ENCODE data around the gene SRBD1. TPM values are rescaled to one million over a fixed set of nuclear protein-coding genes. Genes with fewer than 3 reads are reported as not detected.

Gene SRBD1
- total and polyA plus RNA-seq, 2 experiments from 2014 or later: 27.4 to 46.3 TPM

DNA sequence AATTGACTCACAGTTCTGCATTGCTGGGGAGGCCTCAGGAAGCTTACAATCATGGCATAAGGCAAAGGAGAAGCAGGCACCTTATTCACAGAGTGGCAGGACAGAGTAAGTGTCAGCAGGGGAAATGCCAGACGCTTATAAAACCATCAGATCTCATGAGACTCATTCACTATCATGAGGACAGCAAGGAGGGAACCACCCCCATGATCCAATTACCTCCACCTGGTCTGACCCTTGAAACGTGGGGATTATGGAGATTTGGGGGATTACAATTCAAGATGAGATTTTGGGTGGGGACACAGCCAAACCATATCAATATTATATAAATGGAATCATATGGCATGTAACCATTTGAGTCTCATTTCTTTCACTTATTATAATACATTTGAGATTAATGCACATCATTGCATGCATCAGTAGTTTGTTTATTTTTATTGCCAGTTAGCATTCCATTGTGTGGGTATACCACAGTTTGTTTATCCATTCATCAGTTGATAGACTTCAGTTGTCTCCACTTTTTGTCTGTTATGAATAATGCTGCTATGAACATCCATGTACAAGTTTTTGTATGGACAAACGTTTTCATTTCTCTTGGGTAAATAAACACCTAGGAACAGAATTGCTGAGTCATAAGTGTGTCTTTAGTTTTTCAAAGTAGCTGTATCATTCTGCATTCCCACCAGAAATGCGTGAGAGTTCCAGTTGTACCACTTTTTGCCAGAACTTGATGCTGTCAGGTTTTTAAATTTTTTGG, 5.8 kb upstream of the SRBD1 start:
- Histone ChIP-seq H3K4me3 (no peak overlapping the region), H3K4me2 (no peak overlapping the region), H4K20me1 (replicated peaks; ENCODE audit: insufficient read depth) (no peaks in the 10 kb centered on the region), H3K27me3 (ENCODE audit: insufficient read depth) (no peaks in the 10 kb centered on the region), H3K27ac (ENCODE audit: low read depth) (no peak overlapping the region), H3K9me2 (ENCODE audit: insufficient read depth) (no peaks in the 10 kb centered on the region), H3F3A (replicated peaks; ENCODE audit: low read depth) (no peaks in the 10 kb centered on the region), H3K4me1 (ENCODE audit: insufficient read depth) (no peaks in the 10 kb centered on the region), H3K79me2 (replicated peaks; ENCODE audit: insufficient read depth) (no peaks in the 10 kb centered on the region), H3K36me3 (ENCODE audit: insufficient read depth) (no peaks in the 10 kb centered on the region), H2AFZ (no peak overlapping the region)
- Mint-ChIP-seq H3K4me3 (no peak overlapping the region), H3K27me3 (ENCODE audit: insufficient read depth, low read depth, poor library complexity) (peaks cover 6% of the 10 kb centered on the region), H3K27ac (no peak overlapping the region), H3K4me1 (peaks cover 16% of the 10 kb centered on the region), H3K9me3 (no peaks in the 10 kb centered on the region), H3K36me3 (ENCODE audit: low read depth) (no peaks in the 10 kb centered on the region)
- TF ChIP-seq ZNF462 (CRISPR knock-in tag; IDR thresholded peaks at IDR 0.05): no peak
- TF ChIP-seq CREB1 (CRISPR knock-in tag; IDR thresholded peaks at IDR 0.05; ENCODE audit: low read depth): no peak
- TF ChIP-seq REST (IDR thresholded peaks at IDR 0.05; ENCODE audit: unreplicated experiment): no peak
- TF ChIP-seq STAT1 (IDR thresholded peaks at IDR 0.05; ENCODE audit: unreplicated experiment): no peak
- no peak for TF ChIP-seq JUNB (IDR thresholded peaks at IDR 0.05; ENCODE audit: unreplicated experiment)
- TF ChIP-seq CTCF (conservative IDR thresholded peaks at IDR 0.05; ENCODE audit: low read depth in 2 of 2): no peak
- DNase-seq (ENCODE audit: low spot score): no peak
- ATAC-seq: no peak
